AG08395 (cell line): ENCODE measurements around the gene KLHL15.
"Not testable (repeated sequence)": the region's sequence is repeated elsewhere in the genome, so short reads cannot be mapped to it uniquely, and the experiment has no call there.

Experiments
- DNase-seq: peaks from one replicate; pipeline ENCODE4 v3.0.0; 2012; ENCODE audit warnings: mixed read lengths, low spot score

The KLHL15 gene

DNA sequence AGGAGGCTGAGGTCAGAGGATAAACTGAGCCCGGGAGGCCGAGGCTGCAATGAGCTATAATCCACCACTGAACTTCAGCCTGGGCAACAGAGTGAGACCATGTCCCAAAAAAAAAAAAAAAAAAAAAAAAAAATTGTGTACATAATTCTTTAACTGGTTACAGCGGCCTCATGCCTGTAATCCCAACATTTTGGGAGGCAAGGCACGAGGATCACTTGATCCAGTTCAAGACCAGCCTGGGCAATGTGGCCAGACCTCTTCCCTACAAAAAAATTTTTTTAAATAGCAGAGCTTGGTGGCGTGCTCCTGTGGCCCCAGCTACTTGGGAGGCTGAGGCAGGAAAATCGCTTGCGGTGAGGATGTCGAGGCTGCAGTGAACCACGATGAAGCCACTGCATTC, 9.3 kb downstream of the KLHL15 start:
- DNase-seq = no peak

DNA sequence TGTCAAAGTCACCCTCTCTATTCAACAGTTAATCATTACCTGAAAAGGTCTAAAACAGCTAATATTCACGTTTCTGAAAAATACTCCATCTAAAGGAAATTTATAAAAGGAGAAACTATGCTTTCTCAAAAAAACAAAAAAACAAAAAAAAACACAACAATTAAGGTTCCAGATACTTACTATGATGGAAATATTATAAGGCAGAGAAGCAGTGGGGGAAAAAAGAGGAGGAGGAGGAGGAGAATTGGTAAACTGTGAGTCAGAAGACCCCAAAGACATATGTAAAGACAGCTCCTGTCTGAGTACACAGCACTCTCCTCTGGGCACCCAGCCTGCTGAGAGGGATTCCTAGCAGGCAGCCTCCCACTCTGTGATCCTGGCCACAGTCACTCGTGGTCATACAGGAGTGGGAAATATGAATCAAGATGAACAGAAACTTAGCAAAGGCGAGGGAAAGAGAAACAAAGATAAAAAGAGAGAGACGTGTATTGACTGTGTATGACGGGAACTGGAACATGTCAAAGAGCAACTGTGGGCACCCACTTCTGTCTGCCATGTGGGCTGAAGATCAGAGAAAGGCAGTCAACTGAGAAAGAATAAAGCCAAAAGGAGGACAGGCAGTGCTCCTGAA, 12.5 kb downstream of the KLHL15 start:
- no peak for DNase-seq

DNA sequence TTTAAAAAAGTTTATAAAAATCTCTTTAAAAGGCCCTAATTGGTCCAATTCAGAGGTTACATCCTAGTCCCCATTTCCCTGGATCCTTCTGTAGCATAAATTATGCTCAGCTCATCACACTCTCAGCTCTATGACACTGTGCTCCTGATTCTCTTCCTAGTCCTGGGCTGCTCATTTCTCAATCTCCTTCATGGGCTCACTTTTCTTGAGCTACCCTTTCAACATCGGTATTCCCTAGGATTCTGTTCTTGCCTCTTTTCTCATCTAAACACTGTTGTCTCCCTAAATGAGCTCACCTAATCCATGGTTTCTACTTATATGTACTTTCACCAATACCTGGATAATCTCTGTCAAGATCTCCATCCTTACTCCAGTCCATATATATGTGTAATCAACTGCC, 14.7 kb downstream of the KLHL15 start:
- no peak for DNase-seq

DNA sequence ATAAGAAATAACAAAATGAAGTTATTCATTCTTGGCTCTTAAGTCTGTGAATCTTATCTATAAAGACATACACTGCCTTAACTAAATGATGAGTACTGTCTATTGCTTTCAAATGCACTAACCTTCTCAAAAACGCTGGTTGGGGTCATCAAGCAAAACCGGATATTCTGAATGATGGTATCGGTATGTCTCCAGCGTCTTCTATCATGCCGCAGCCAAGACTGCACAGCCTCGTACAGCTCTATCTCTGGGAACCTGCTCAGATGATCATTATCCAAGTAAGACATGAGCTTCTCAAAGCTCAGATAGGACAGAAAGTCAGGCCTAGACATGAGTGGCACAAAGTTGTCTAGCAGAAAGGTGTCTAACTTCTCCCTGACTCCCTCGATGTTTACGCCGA, 21.1 kb downstream of the KLHL15 start:
- DNase-seq = no peak

DNA sequence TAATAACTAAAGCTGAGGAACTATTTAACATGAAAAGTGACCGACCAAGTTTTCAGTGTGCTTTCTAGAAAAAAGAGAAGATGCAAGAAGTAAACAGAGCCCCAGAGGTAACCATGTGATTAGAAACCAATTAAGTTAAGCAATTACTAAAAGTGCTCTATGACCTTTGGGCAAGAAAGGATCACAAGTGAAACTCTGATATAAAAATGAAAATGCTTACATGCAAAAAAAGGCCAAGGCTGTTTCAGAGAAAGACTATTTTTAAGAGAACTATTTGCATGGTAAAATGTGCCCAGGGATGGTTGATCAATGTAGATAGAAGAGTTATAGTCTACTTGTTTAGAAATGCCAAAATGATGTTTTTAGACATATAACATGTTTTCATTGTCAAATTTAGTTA, 22.0 kb downstream of the KLHL15 start:
- DNase-seq = no peak

DNA sequence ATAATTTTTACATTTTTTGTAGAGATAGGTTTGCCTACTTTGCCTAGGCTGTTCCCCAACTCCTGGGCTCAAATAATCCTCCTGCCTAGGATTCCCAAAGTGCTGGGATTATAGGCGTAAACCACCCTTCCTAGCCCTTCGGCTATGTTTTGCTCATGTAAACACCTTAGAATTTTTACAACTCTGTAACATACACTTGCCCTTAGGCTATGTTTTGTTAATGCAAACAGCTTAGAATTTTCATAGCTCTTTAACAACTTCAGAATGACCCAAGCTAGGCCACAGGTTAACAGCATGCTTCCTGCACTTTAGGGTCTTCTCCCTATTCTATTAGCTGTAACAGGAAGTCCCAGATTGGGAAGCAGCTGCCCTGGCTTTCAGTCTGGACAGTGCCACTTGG, 24.2 kb downstream of the KLHL15 start:
- no peak for DNase-seq

DNA sequence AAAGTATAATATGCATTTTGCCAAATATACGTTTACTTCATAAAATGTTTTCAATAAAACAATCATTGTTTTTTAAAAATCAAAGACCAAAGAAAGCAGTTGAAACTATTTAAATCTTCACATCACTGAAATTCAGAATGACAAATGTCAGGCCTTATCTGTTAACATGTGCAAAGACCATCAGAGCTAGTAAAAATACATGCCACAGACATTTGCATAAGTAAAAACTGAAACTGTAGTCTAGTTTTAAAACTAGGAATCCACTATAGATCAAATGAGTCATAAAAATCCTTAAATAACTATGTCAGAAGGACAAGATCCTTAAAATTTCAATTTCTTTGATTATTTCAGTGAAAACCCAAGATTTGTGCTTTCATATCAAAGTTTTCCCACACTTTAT, 24.8 kb downstream of the KLHL15 start:
- DNase-seq = no peak

DNA sequence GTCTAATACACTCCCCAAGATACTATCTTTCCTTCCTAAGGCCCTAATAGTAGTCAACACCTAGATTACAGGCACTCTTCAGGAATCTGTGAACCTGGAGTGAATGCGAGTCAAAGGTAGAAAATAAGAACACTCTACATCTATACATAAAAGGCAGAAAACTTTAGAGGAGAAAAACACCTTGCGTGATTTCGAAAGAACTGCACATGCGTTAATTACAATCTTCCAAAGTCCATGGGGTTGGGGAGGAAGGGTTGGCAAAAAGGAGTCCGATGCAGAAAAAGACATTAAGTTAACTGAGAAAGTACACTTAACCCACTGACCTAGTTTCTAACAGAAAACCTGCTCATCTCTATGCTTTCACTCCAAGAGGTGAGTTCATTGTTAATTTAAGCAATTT, 27.3 kb downstream of the KLHL15 start:
- no peak for DNase-seq

DNA sequence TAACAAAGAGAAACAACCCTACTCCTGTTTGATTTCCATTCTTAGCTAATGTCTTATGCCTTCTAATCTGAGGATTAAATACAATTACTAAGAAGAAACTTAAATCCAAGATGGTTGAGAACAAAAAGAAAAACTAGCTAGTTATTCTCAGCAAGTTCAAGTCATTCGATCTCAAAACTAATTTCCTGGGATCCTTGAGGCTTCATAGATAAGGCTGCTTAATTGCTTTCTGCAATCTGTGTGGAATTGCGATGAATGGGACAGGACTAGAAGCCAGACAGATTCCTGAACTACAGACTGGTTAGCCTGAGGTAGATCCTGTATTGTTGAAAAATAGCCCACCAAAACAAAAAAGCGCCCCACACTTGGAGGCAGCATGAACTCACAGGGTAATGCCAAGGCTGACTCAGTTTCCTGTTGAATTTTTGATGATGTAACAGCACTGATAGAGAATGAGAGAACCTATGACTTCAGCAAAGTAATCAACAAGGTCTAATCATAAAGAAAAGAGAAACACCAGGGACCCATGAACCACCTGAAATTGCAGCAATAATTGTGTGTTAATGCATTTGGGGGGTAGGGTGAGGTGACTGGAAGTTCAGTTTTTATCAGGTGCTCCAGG, 33.9 kb downstream of the KLHL15 start:
- DNase-seq = no peak

DNA sequence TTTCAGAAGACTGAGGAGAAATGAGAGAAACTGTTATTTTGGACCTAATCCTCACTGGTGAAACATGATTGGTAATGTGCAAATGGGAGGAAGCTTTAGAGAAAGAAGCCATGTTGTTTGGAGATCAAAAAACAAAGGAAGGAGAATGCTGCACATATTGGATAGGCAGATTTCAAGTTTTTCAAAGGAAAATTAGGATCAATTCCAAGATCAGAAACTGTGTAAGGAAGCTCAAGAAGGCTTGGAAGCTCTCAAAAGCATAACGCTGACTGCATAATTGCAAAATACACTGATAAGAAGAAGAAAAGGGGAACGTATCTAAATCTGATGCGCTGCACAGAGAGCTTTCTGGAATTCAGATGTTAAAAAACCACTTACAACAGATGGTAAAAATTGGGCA, 34.6 kb downstream of the KLHL15 start:
- no peak for DNase-seq

DNA sequence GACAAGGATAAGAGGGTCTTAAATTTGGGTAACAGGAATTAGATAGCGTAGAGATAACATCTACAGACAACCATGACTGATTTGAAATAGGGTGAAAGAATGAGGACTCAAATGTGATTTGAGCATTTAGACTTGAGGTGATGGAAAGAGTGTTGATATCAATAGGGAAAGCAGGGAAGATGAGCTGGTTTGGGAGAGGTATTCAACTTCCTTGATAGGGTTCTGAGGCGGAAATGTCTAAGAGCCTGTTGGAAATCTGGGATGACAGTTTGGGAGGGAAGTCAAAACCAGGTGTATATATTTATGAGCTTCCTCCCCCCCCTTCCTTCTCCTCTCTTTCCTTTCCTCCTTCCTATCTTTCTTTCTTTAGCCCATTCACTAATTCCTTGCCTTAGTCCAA, 36.5 kb downstream of the KLHL15 start:
- DNase-seq = no peak

DNA sequence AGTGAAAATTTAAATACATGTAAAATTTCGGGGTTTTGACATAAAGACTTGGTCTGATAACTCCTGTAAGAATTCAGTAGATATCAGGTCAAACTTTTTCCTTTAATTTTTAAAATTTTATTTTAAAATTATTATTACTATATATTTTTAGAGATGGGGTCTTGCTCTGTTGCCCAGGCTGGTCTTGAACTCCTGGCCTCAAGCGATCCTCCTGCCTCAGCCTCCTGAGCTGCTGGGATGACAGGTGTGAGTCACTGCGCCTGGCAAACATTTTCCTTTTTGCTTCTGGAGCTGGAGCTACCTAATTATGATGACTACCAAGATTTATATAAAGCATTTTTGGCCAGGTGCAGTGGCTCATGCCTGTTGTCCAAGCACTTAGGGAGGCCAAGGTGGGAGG, 37.3 kb downstream of the KLHL15 start:
- DNase-seq = no peak

DNA sequence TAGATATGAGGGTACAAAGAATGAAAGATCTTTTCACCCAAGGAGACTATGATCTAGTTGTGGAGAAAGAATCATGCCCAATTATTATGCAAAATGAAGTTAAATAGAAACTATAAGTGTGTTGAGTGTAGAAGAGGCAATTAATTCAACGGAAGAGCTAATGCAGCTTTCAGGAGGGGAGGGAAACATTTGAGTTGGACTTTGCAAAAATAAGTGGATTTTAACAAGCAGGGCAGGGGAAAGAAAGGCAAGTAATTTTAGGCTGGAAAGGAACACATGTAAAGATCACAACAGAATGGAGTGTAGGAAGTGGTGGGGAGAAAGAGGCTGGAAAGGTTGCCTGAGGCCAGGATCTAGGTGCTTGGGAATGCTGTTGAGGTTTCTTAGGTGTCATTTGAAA, 44.1 kb downstream of the KLHL15 start:
- DNase-seq = no peak

DNA sequence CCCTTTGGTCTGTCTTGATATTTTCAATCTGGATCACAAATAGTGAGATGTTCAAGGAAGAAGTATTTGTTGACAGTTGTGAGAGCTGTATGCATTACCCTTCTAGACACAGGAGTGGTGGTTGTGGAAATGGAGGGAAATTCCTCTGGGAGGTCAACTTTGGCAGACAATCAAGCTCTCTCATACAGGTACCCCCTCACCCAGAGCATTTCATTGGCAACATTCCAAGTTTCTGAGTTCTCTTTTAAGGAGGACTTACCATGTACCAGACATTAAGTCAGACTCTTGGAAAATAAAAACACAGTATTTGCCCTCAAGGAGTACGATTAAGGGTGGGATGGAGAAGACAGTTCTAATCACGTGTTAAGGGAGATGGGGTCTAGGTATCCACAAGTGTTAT, 45.3 kb downstream of the KLHL15 start:
- no peak for DNase-seq

DNA sequence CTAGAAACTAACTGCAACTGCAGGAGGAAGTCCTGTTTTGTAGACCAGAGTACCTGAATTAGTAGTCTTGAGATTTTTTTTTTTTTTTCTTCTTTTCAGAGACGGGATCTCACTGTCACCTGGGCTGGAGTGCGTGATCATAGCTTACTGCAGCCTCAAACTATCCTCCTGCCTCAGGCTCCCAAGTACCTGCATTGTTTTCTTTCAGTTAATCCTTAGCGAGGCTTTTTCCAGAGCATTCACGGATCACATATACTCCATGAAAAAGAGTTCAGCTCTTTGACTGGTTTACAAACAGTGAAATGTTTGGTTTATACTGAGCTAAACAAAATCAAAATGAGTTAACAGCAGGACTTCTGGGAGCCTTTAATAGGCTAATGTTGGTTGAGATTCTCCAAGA, 45.8 kb downstream of the KLHL15 start:
- DNase-seq = no peak

DNA sequence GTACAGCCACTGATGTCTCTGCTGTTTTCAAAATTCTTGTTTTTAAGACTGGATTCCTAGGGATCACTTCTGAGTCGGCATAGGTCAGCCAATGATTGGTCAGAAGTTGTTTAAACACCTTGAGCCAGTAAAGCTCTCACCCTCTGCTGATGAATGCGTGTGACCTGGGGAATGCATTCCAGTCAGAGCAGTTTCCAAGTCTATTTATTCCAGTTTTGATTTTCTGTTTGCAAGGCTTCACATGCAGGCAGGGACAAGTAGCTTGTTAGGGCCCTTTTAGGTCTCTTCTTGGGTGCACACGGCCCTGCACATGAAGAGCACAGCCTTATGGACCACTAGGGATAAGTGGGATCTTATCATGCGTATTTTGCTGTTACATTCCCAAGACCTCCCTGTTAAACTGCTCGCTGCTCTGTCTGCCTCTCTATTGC, 47.0 kb downstream of the KLHL15 start:
- no peak for DNase-seq

DNA sequence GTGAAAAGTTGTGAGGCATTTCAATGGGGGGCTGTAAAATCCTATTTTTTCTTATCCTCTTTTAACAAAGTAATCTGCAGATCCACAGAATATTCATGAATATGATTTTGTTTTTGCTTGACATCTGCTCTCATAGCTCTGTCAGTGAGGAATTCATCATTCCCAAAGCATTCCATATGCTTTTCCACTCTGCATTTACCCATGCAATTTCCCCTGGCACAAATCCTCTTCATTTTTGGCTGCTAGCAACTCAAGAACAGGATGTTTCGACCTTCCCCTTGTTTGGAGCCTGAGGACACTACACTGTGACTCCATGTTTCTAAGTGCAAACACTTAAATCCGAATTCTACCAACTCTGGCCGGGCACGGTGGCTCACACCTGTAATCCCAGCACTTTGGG, 48.5 kb downstream of the KLHL15 start:
- no peak for DNase-seq

DNA sequence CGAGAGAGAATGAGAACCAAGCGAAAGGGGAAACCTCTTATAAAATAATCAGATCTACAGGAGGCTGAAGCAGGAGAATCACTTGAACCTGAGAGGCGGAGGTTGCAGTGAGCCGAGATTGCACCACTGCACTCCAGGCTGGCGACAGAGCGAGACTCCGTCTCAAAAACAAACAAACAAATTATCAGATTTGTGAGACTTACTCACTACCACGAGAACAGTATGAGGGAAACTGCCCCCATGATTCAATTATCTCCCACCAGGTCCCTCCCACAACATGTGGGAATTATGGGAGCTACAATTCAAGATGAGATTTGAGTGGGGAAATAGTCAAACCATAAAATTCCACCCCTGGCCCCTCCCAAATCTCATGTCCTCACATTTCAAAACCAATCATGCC, 61.4 kb downstream of the KLHL15 start:
- DNase-seq = not testable (repeated sequence)

DNA sequence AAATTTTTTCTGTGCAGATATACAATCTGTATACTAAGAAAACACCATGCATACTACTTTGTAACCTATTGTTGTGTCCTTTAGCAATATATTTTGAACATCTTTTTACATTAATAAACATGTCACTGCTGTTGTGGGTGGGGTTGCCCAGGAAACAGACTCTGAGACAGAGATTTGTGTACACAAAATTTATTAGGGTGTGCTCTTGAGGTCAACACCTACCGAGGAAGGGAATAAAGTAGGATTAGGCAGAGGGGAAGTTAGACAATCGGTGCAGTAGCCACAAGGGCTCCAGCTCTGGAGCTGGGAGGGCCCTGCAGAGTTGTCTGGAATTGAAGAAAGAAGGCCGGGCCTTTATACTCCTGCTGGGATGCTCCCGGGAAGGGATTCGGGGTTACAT, 62.8 kb downstream of the KLHL15 start:
- no peak for DNase-seq

DNA sequence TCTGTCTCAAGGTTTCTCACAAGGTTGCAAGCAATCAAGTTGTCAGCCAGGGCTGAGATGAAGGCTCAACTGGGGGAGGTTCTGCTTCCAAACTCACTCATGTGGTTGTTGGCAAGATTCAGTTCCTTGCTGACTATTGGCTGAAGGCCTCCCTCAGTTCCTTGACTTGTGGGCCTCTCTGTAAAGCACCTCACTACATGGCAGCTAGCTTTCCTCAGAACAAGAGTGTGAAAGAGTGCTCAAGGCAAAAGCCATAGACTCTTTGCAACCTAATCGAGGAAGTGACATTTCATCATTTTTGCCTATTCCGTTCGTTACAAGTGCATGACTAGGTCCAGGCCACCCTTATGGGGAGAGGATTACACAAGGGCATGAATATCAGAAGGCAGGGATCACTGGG, 67.2 kb downstream of the KLHL15 start:
- DNase-seq = no peak

DNA sequence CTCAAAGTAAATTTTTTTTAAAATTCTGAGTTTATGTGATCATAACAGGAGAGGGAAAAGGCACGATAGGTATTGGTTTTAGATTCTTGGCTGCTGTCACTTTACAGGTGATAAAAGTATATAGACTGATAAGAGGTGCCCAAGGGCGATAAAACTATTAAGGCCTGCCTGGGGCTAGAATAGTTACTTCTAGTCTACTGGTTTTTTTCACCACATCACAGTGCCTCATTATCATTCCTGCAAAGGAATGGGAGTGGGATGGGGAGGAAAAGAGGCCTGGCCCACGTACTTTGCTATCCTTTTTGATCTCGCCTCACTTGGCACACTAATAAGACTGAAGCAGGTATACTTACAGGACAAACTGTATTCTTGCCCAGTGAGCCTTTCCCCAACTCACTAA, 72.6 kb downstream of the KLHL15 start:
- no peak for DNase-seq

DNA sequence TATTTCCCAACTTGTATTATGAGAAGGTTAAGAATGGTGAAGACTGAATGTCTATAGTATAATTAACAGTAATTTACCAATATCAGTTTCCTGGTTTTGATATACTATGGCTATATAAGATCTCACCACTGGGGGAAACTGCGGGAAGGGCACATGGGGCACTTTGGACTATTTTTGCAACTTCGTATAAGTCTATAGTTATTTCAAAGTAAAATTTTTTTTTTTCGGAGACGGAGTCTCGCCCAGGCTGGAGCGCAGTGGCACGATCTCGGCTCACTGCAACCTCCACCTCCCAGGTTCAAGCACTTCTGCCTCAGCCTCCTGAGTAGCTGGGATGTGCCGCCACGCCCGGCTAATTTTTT, 73.1 kb downstream of the KLHL15 start:
- DNase-seq = no peak

DNA sequence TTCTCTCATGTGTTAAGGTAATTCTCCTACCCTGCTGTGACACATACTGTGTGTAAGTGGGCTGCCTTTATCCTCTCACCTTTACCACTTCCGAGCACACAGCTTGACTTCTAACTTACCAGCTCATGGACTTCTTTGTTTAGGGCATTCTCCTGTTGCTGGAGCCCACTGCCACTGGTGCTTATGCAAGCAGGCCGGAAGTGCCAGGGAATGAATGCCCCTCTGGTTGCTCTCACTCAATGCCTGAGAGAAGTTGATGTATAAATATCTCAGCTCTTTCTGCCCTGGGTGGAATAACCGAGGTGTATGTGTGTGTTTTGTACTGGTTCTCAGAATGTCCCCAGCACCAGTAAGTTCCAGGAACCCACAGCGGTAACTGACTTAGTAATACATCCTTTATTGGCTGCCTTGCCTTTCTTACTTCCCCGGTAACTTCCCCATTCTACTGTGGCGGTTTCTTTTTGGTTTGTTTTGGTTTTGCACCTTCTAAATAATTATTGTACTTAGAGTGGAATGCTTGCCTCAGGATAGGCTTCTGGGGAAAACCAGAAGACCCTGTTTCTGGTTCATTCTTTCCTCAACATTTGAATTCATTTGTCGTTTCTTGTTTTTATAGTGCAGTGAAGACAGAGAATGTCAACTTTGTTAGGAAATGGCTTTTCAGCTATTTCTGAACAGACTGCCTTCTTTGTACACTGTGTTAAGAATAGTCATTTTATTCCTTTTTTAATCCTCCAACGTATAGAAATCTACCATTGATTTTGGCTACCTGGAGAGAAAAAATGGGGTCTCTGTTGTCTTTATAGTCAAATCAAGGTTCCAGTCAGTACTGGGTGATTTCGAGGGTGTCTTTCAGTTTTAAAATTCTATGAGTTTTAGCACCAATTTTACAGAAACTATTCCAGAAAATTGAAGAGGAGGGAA, 73.7 kb downstream of the KLHL15 start:
- DNase-seq = no peak
